Measurements from ENCODE around the gene MACF1.

Gene MACF1

GRCh38 chr1:39528082-39528481, 323.6 kb downstream of the MACF1 start:
- no peak overlapping the region for H3K4me3 ChIP-seq (replicated peaks; ENCODE audit: low read depth, low read length)
- no peak for DNase-seq (ENCODE audit: low read depth)
- TF ChIP-seq, protein P1, sequence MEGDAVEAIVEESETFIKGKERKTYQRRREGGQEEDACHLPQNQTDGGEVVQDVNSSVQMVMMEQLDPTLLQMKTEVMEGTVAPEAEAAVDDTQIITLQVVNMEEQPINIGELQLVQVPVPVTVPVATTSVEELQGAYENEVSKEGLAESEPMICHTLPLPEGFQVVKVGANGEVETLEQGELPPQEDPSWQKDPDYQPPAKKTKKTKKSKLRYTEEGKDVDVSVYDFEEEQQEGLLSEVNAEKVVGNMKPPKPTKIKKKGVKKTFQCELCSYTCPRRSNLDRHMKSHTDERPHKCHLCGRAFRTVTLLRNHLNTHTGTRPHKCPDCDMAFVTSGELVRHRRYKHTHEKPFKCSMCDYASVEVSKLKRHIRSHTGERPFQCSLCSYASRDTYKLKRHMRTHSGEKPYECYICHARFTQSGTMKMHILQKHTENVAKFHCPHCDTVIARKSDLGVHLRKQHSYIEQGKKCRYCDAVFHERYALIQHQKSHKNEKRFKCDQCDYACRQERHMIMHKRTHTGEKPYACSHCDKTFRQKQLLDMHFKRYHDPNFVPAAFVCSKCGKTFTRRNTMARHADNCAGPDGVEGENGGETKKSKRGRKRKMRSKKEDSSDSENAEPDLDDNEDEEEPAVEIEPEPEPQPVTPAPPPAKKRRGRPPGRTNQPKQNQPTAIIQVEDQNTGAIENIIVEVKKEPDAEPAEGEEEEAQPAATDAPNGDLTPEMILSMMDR (IDR thresholded peaks at IDR 0.05; ENCODE audit: low read length, missing control alignments) = no peak

DNA sequence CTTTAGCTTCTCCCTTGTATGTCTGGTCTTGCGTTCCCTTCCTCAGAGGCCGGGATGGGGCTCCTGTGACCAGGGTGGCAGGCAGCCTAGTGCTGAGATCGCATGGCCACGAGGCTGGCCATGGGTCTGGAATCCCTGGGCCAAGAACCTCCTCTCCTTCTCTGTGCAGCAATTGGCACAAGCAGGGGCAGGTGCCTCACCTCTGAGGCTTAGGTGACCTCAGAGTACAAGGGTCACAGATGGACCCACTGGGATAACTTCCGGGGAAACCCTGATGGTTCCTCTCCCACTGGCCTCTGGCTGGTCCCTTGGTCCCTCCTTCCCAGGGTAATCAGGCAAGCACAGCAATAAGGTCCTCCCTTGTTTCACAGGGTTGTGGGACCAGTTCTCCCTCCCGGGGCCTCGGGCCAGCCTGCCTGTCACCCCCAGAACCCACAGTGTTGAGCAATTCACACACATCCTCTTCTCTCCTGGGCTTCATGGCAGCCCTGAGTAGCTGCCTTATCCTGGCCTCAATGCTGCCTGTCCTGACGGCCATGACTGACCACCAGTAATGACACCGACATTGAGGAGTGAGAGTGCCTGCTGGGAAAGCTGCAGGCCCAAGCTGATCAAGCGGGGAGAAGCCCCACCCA, 325.5 kb downstream of the MACF1 start:
- no peak for DNase-seq (ENCODE audit: low read depth)
- TF ChIP-seq, protein P1 (IDR thresholded peaks at IDR 0.05; ENCODE audit: low read length, missing control alignments) = no peak
- H3K4me3 ChIP-seq (replicated peaks; ENCODE audit: low read depth, low read length) = no peak overlapping the region

DNA sequence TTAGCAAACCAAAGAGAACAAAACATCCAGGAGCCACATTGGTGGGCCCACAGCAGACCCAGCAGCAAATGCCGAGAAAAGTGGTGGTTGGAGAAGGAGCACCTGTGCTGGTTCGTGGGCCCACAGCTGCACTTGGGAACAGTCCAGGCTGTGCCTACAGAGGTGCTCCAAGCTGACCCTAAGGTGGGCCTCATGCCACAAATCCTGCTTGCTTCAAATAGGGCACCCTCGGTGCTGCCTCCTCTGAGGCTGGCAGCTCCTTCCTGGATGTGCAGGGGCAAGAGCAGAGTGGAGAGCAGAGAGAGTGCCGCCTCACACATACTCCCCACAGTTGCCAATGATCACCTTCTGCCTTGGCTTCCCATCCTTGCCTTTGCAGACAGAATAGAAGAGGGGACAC, 327.0 kb downstream of the MACF1 start:
- no peak for DNase-seq (ENCODE audit: low read depth)
- H3K4me3 ChIP-seq (replicated peaks; ENCODE audit: low read depth, low read length) = no peak overlapping the region
- TF ChIP-seq, protein P1 (IDR thresholded peaks at IDR 0.05; ENCODE audit: low read length, missing control alignments) = no peak

DNA sequence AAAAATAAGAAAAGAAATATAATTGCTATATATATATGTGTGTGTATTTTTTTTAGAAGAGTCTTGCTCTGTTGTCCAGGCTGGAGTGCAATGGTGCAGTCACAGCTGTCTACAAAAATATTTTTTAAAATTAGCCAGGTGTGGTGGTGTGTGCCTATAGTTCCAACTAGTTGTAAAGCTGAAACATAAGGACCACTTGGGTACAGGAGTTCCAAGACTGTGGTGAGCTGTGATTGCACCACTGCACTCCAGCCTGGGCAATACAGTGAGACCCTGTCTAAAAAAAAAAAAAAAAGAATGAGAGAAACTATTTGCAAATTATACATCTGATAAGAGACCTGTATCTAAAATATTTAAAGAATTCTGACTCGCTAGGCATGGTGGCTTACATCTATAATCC, 328.9 kb downstream of the MACF1 start:
- H3K4me3 ChIP-seq (replicated peaks; ENCODE audit: low read depth, low read length) = no peak overlapping the region
- no peak for DNase-seq (ENCODE audit: low read depth)
- TF ChIP-seq, protein P1 (IDR thresholded peaks at IDR 0.05; ENCODE audit: low read length, missing control alignments) = no peak
